SH-SY5Y (cell line): ENCODE results near the gene GNG4.

Source experiments
- GATA2 ChIP-seq: IDR thresholded peaks from 2 replicates; pipeline ENCODE4 v1.6.1; 2011; ENCODE audit warnings: mild to moderate bottlenecking, low read depth, low read length
- GATA3 ChIP-seq: IDR thresholded peaks from 2 replicates; pipeline ENCODE4 v1.6.1; 2011; ENCODE audit warnings: low read depth, mild to moderate bottlenecking, low read length, moderate library complexity

GRCh38 chr1:235595079-235595478, 54.5 kb downstream of the GNG4 start:
- no peak for TF ChIP-seq GATA2
- TF ChIP-seq GATA3 = no peak
